DND-41 (cell line): ENCODE measurements around the gene NUDT9.
A peak's percentile ranks its signal among the peaks of the same experiment; 100 is the strongest.
"Not testable (repeated sequence)": the region's sequence is repeated elsewhere in the genome, so short reads cannot be mapped to it uniquely, and the experiment has no call there.

Source experiments
- ATAC-seq: fragments of 200-7000 bp; cut with Tn5 transposase; 3 replicates; pipeline ENCODE4 v1.9.1; 2021; ENCODE audit warnings: low read depth; ENCODE audit not compliant: insufficient read depth
- DNase-seq: peaks from one replicate; pipeline ENCODE4 v3.0.0-alpha.2; 2020
- H2AFZ ChIP-seq: 2 replicates; pipeline ENCODE4 v1.6.0; 2012; ENCODE audit warnings: low read depth, low read length
- H3K27ac ChIP-seq: 2 replicates; pipeline ENCODE4 v1.5.1; 2012; ENCODE audit warnings: low read length, inconsistent platforms
- H3K27me3 ChIP-seq: fragments of 200-600 bp; sonication (generic); 2 replicates; pipeline ENCODE4 v1.6.0; 2012; ENCODE audit warnings: low read length, mild to moderate bottlenecking, inconsistent platforms; ENCODE audit not compliant: insufficient read depth, poor library complexity
- H3K36me3 ChIP-seq: 2 replicates; pipeline ENCODE4 v1.5.1; 2012; ENCODE audit warnings: low read length, inconsistent platforms; ENCODE audit not compliant: insufficient read depth
- H3K4me1 ChIP-seq: 2 replicates; pipeline ENCODE4 v1.5.1; 2012; ENCODE audit warnings: mild to moderate bottlenecking, low read length; ENCODE audit not compliant: insufficient read depth
- H3K4me2 ChIP-seq: 2 replicates; pipeline ENCODE4 v1.6.0; 2012; ENCODE audit warnings: mild to moderate bottlenecking, moderate library complexity, low read length, inconsistent platforms; ENCODE audit not compliant: insufficient read depth
- H3K4me3 ChIP-seq, 2 experiments: fragments of 200-600 bp in 1 of 2; shearing (Covaris generic) in 1 of 2; 2 replicates each; pipeline ENCODE4 v1.5.1; 2012 to 2016; ENCODE audit warnings: inconsistent platforms in 2 of 2, low read length in 2 of 2, mild to moderate bottlenecking in 2 of 2, low read depth in 1 of 2, moderate library complexity in 1 of 2
- H3K79me2 ChIP-seq: 2 replicates; pipeline ENCODE4 v1.6.0; 2012; ENCODE audit warnings: low read length, inconsistent platforms; ENCODE audit not compliant: insufficient read depth
- H3K9ac ChIP-seq: 2 replicates; pipeline ENCODE4 v1.6.0; 2012; ENCODE audit warnings: low read depth, mild to moderate bottlenecking, inconsistent platforms, low read length, moderate library complexity
- H3K9me3 ChIP-seq: 2 replicates; pipeline ENCODE4 v1.5.1; 2012; ENCODE audit warnings: low read length, moderate library complexity, mild to moderate bottlenecking, inconsistent platforms; ENCODE audit not compliant: insufficient read depth, severe bottlenecking
- H4K20me1 ChIP-seq: 2 replicates; pipeline ENCODE4 v1.6.0; 2012; ENCODE audit warnings: low read length; ENCODE audit not compliant: insufficient read depth
- CTCF ChIP-seq: IDR thresholded peaks from 2 replicates; pipeline ENCODE4 v1.5.1; 2012; ENCODE audit warnings: borderline replicate concordance, low read length, moderate library complexity, mild to moderate bottlenecking; ENCODE audit not compliant: poor library complexity, severe bottlenecking; ENCODE audit errors: extremely low read depth
- EZH2 ChIP-seq: IDR thresholded peaks from 3 replicates; pipeline ENCODE4 v1.6.1; 2012; ENCODE audit warnings: borderline replicate concordance, low read depth, mild to moderate bottlenecking, moderate library complexity, low read length, inconsistent platforms; ENCODE audit not compliant: severe bottlenecking

The NUDT9 gene

GRCh38 chr4:87420276-87420830, 2.0 kb upstream of the NUDT9 start:
- Histone ChIP-seq H4K20me1 (no peaks in the 10 kb centered on the region), H3K27me3 (no peaks in the 10 kb centered on the region), H3K9ac (no peak overlapping the region), H3K4me3 (no peak overlapping the region), H3K9me3 (no peaks in the 10 kb centered on the region), H3K36me3 (no peaks in the 10 kb centered on the region), H3K79me2 (peaks cover 40% of the 10 kb centered on the region), H3K4me1 (peaks cover 30% of the 10 kb centered on the region), H3K4me2 (no peak overlapping the region), H3K27ac (no peak overlapping the region), H2AFZ (no peak overlapping the region)
- no peak for TF ChIP-seq CTCF
- no peak for TF ChIP-seq EZH2
- DNase-seq (no peak), ATAC-seq (no peak)

GRCh38 chr4:87423317-87424098, 1.1 kb downstream of the NUDT9 start:
- Histone ChIP-seq H3K4me2 (peak overlapping the region; percentile 93), H3K9me3 (no peaks in the 10 kb centered on the region), H2AFZ (peak overlapping the region; percentile 70), H3K9ac (peak overlapping the region; percentile 81), H3K4me1 (peaks cover 30% of the 10 kb centered on the region), H3K27ac (peak overlapping the region; percentile 55), H3K4me3 (peak overlapping the region; percentile 75 to 84), H3K79me2 (peaks cover 70% of the 10 kb centered on the region), H3K36me3 (no peaks in the 10 kb centered on the region), H4K20me1 (no peaks in the 10 kb centered on the region), H3K27me3 (no peaks in the 10 kb centered on the region)
- ATAC-seq (no peak), DNase-seq (no peak)
- no peak for TF ChIP-seq EZH2
- TF ChIP-seq CTCF, result peak; percentile 32

GRCh38 chr4:87424099-87424543, 1.7 kb downstream of the NUDT9 start:
- H3K36me3 ChIP-seq, ATAC-seq, H3K27me3 ChIP-seq, DNase-seq, H3K9me3 ChIP-seq, H4K20me1 ChIP-seq: not testable (repeated sequence)
- Histone ChIP-seq H3K9ac (peak overlapping the region; percentile 81), H3K4me1 (peaks cover 30% of the 10 kb centered on the region), H3K4me2 (peak overlapping the region; percentile 93), H2AFZ (peak overlapping the region; percentile 70; the same call in 1 of the 2 replicates), H3K4me3 (peak overlapping the region; percentile 75 to 84; a peak in 3 of 4 replicates), H3K79me2 (peaks cover 76% of the 10 kb centered on the region), H3K27ac (peak overlapping the region; percentile 55; the same call in 1 of the 2 replicates)

GRCh38 chr4:87425711-87426110, 3.3 kb downstream of the NUDT9 start:
- H3K79me2 ChIP-seq, result peaks cover 92% of the 10 kb centered on the region
- no peak for ATAC-seq
- no peak overlapping the region for H3K9ac ChIP-seq

More at GRCh38 chr4:87425711-87426110, 3.3 kb downstream of the NUDT9 start:
- H3K9me3 ChIP-seq, result no peaks in the 10 kb centered on the region
- no peaks in the 10 kb centered on the region for H3K36me3 ChIP-seq
- no peak overlapping the region for H3K27ac ChIP-seq
- no peak overlapping the region for H3K4me3 ChIP-seq
- TF ChIP-seq CTCF, result no peak
- TF ChIP-seq EZH2, result no peak
- no peak overlapping the region for H2AFZ ChIP-seq
- H3K27me3 ChIP-seq, result no peaks in the 10 kb centered on the region
- H4K20me1 ChIP-seq, result no peaks in the 10 kb centered on the region
- no peak overlapping the region for H3K4me2 ChIP-seq
- DNase-seq, result no peak
- H3K4me1 ChIP-seq, result peaks cover 30% of the 10 kb centered on the region
